ENCODE measurements around the gene ZNF566. TPM values are rescaled to one million over a fixed set of nuclear protein-coding genes. Genes with fewer than 3 reads are reported as not detected.
"Not testable (repeated sequence)": the region's sequence is repeated elsewhere in the genome, so short reads cannot be mapped to it uniquely, and the experiment has no call there.

ZNF566 gene
- total and polyA plus RNA-seq, 2 donors from 2014 or later: 4.6 to 13.0 TPM

GRCh38 chr19:36497001-36497400 lies 7.6 kb upstream of the ZNF566 start:
- no peak for TF ChIP-seq CTCF (IDR thresholded peaks at IDR 0.05; ENCODE audit: borderline replicate concordance, extremely low read depth, insufficient read depth)
- no peaks in the 10 kb centered on the region for H3K36me3 ChIP-seq (ENCODE audit: control insufficient read depth in 2 of 3, insufficient read depth in 3 of 3, low read length in 3 of 3)
- no peak overlapping the region for H3K9ac ChIP-seq (ENCODE audit: low read length in 3 of 3)
- no peaks in the 10 kb centered on the region for H3K27me3 ChIP-seq (ENCODE audit: control insufficient read depth, insufficient read depth, low read length)
- intact Hi-C loops (cut with DNase I): no loop called here
- FAIRE-seq (no peak), DNase-seq (no peak)
- H3K4me3 ChIP-seq (ENCODE audit: low read length in 3 of 3): no peak overlapping the region
- H3K9me3 ChIP-seq (ENCODE audit: control insufficient read depth in 2 of 3, insufficient read depth in 1 of 3, low read length in 3 of 3): peaks cover 0 to 4% (median 0%) of the 10 kb centered on the region in 3 donors
- H3K27ac ChIP-seq (ENCODE audit: low read depth in 2 of 2, low read length in 2 of 2): no peak overlapping the region
- no peaks in the 10 kb centered on the region for H3K4me1 ChIP-seq (ENCODE audit: control insufficient read depth in 2 of 3, insufficient read depth in 2 of 3, low read depth in 1 of 3, low read length in 3 of 3)

GRCh38 chr19:36492689-36493453 lies 3.5 kb upstream of the ZNF566 start:
- peak in 2 of 5 donors; percentile 18 to 28 for DNase-seq
- FAIRE-seq; H3K36me3 ChIP-seq (ENCODE audit: control insufficient read depth in 2 of 3, insufficient read depth in 3 of 3, low read length in 3 of 3); H3K4me3 ChIP-seq (ENCODE audit: low read length in 3 of 3); H3K27me3 ChIP-seq (ENCODE audit: control insufficient read depth, insufficient read depth, low read length); H3K9me3 ChIP-seq (ENCODE audit: control insufficient read depth in 2 of 3, insufficient read depth in 1 of 3, low read length in 3 of 3); H3K9ac ChIP-seq (ENCODE audit: low read length in 3 of 3); H3K27ac ChIP-seq (ENCODE audit: low read depth in 2 of 2, low read length in 2 of 2); H3K4me1 ChIP-seq (ENCODE audit: control insufficient read depth in 2 of 3, insufficient read depth in 2 of 3, low read depth in 1 of 3, low read length in 3 of 3); intact Hi-C loops (cut with DNase I): not testable (repeated sequence)
- peak; percentile 46 for TF ChIP-seq CTCF (IDR thresholded peaks at IDR 0.05; ENCODE audit: borderline replicate concordance, extremely low read depth, insufficient read depth)

- DNase-seq; H3K27me3 ChIP-seq (ENCODE audit: control insufficient read depth, insufficient read depth, low read length); H3K4me1 ChIP-seq (ENCODE audit: control insufficient read depth in 2 of 3, insufficient read depth in 2 of 3, low read depth in 1 of 3, low read length in 3 of 3); H3K9ac ChIP-seq (ENCODE audit: low read length in 3 of 3); FAIRE-seq; intact Hi-C loops (cut with DNase I); H3K4me3 ChIP-seq (ENCODE audit: low read length in 3 of 3); H3K9me3 ChIP-seq (ENCODE audit: control insufficient read depth in 2 of 3, insufficient read depth in 1 of 3, low read length in 3 of 3); H3K36me3 ChIP-seq (ENCODE audit: control insufficient read depth in 2 of 3, insufficient read depth in 3 of 3, low read length in 3 of 3); H3K27ac ChIP-seq (ENCODE audit: low read depth in 2 of 2, low read length in 2 of 2): not testable (repeated sequence)
Observed at GRCh38 chr19:36490846-36491245, 1.5 kb upstream of the ZNF566 start.

GRCh38 chr19:36489920-36490415 lies 607 bp upstream of the ZNF566 start:
- H3K36me3 ChIP-seq (ENCODE audit: control insufficient read depth in 2 of 3, insufficient read depth in 3 of 3, low read length in 3 of 3): no peaks in the 10 kb centered on the region
- no peak for TF ChIP-seq CTCF (IDR thresholded peaks at IDR 0.05; ENCODE audit: borderline replicate concordance, extremely low read depth, insufficient read depth)
- peak overlapping the region; percentile 98 to 99 for H3K27ac ChIP-seq (ENCODE audit: low read depth in 2 of 2, low read length in 2 of 2)
- no peaks in the 10 kb centered on the region for H3K27me3 ChIP-seq (ENCODE audit: control insufficient read depth, insufficient read depth, low read length)
- H3K9me3 ChIP-seq (ENCODE audit: control insufficient read depth in 2 of 3, insufficient read depth in 1 of 3, low read length in 3 of 3): no peaks in the 10 kb centered on the region
- intact Hi-C loops (cut with DNase I): no loop called here
- H3K4me3 ChIP-seq (ENCODE audit: low read length in 3 of 3): peak overlapping the region; percentile 76 to 100 (median 100)
- DNase-seq: peak in 3 of 5 donors; percentile 92 to 97 (median 97)
- peaks cover 0 to 6% (median 0%) of the 10 kb centered on the region in 3 donors for H3K4me1 ChIP-seq (ENCODE audit: control insufficient read depth in 2 of 3, insufficient read depth in 2 of 3, low read depth in 1 of 3, low read length in 3 of 3)
- peak overlapping the region; percentile 87 to 100 (median 99) for H3K9ac ChIP-seq (ENCODE audit: low read length in 3 of 3)
- no peak for FAIRE-seq
